ENCODE measurements around the gene DCP2.

DCP2 gene

DNA sequence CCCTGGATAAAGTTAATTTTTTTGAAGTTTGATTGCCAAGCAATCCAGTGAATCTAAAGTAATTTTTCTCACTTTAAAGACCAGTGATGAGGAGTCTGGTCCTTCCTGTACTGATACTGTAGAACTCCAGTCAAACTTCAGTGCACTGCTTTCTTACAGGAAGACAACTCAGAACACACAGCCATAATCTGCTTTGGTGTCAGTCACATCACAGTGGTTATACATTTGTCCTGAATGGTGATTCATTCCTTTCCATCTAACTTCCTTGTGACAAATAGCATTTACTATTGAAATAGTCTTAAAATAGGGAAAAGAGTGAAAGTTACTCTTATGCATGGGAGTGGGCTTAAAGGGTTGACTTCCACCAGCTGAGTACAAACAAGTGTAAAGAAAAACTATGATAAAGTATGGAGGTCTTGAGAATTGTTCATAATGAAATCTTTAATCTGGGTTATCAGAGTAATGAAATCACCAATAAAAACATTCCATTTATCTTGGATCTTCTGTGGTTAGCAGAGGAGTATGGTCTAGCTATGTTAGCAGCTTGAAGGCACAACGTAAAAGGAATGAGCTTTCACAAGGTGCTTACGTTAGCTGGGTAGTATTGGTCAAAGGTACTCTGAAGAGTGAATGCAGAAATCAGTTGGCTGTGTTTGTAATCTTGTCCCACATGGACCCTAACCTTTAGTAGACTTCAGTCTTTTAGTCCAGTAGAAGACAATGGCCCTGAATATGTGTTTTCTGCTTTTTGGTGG lies 41.5 kb downstream of the DCP2 start:
- DNase-seq (ENCODE audit: low read depth in 1 of 2, low spot score in 1 of 2) = no peak

DNA sequence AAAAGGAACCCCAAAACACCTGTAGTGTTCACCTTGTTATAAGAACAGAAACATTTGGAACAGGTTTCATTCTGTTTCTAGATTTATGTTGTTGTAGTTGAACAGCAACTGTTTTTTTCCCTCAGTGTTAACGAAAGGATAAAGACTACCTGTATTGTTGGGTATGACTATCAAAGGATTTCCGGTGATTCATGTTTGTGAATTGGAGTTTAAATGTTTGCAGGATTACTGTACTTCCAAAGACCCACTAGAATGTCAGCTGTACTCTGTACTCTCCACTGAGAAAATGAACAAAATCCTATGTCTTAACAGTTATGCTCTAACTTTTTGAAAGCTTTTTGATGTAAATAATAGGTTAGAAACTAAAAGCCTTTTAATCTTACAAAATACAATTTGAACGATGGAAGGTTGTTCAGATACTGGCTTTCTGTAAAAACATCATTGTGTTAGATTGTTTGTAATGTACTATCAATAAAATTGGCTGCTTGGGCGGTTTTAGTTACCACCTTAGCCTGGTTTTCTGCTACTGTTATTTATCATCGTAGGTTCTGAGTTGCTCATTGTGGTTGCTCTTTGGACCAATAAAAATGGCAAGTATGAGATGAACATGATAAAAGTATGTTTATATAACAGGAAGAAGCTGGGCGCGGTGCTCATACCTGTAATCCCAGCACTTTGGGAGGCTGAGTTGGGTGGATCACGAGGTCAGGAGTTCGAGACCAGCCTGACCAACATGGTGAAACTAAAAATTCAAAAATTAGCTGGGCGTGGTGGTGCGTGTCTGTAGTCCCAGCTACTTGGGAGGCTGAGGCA lies 44.1 kb downstream of the DCP2 start:
- no peak for DNase-seq (ENCODE audit: low read depth in 1 of 2, low spot score in 1 of 2)

DNA sequence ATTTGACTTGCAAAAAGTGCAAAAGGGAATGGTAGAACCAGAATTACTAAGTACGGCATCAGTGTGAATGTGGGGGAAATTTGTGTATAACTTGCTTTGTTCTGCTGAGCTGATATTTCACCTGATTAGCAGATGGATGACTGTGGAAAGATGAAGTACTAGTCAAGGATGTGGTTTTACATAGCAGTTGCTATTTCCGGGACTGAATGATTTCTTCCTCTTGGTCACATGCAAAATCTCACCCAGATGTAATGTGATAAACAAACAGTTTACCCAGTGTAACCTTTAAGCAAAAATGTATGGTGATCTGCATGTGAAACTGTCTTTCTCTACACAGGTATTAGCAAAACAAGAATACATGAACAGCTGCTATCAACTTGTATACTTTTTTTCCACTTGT lies 46.1 kb downstream of the DCP2 start:
- DNase-seq (ENCODE audit: low read depth in 1 of 2, low spot score in 1 of 2) = no peak

DNA sequence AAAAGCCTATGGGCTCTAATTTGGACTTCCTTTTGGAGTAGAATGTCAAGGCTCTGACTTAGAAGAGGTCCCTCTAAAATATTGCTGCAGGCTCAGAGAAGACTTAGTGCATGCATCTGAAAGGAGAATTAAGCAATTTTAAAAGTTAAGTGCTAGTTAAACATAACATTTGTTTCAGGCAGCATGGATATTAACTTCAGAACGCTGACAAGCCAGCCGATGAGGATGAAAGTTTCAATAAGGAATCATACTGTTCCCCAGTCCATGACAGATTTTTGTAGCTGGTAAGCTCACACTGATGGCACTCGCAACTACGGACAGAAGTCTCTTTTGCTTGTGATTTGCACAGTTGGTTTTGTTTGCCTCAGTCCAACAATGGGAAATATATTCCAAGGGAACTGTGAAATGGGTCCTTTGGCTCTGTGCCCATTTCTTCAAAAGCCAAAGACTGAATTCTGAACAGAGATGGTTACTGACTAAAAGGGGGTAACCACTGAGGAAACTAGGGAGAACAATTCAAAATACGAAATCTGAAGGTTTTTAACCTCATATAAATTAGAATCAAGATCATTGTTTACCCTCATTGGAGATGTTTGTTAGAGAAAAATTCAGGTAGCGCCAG lies 47.6 kb downstream of the DCP2 start:
- no peak for DNase-seq (ENCODE audit: low read depth in 1 of 2, low spot score in 1 of 2)

DNA sequence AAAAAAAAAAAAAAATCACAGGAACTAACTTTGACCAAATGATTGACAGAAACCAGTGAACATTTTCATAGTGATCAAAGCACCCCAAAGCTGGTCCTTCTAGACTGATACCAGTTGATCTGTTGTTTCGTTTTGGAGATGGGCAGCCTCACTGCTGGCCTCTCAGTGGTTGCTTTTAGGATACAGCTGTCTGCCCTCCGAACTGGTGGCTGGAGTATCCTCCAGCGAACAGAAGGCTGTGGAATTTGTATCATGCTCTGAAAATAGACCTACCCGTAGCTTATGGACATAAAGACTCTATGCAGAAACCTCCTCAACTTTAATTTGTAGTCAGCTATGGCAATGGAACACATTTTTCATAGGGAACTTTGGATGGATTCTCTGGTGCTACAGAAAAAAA lies 49.0 kb downstream of the DCP2 start:
- DNase-seq (ENCODE audit: low read depth in 1 of 2, low spot score in 1 of 2) = no peak

DNA sequence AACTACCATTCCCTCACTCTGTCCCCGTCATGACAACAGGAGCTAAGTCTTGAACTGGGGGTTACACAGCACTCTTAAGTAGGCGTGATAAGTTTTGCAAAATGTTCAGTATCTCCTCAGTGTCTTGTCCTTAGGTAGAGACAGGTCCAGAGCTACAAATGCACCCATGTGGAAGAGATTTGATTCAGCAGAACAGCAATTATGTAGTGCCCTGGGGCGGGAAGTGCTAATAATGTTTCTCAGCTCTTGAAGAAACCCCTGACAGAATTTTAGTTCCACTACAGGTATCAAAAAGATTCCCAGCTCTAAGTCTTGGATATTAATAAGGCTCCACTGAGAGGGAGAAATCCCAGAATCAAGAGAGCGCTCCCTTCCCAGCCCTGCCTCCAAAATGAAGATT lies 49.6 kb downstream of the DCP2 start:
- no peak for DNase-seq (ENCODE audit: low read depth in 1 of 2, low spot score in 1 of 2)

DNA sequence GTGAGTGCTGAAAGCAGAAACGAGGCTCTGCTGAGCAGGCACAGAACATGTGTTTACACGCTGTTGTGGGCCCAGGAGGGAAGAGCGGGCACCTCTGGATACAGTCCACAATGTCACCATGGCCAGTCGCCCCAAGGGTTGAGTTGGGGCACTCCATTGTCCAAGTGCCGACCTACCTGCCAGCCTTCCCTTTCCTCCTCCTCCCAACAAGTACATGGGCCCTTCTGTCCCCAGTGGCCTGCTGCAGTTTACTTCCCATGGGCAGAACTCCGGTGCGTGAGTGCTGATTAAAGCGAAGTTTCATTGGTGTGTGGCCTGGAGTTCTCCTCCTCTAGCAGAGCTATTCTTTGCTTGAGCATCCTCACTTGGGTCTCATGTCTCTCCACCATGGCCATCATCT lies 50.4 kb downstream of the DCP2 start:
- no peak for DNase-seq (ENCODE audit: low read depth in 1 of 2, low spot score in 1 of 2)

DNA sequence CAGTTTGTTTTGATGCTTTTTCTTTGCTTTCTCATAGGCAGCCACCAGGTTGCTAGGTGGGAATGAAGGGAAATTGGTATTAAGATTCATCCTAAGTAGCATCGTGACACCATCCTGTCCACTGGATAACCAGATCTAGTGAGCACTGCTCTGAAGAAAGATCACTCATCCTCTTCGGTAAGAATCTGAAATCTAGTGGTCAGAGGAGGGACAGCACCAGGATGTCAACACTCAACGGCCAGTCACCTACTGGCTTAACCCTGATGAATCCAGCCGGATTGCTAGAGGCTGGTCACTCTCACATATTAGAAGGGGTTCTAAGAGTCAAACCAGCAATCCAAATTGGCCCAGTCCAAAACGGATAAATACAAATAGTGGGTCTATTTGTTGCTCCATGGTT lies 50.8 kb downstream of the DCP2 start:
- DNase-seq (ENCODE audit: low read depth in 1 of 2, low spot score in 1 of 2) = no peak

DNA sequence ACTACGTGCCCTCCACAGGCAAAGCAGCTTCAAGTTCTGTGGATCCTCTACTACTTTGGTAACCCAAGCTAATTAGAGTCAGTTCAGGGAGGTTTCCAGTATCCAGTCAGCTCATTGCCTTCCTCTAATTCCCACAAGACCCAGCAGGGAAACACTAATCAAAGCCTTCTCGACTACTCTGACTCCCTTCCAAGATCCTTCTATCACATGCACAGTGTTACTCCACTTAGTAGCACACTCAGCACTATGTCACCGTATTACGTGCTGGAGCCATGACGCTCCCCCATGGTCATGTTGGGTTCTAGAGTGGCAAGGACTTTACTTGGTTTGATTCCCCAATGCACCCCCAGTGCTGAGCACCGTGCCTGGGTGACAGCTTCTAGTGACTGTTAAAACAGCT lies 53.0 kb downstream of the DCP2 start:
- no peak for DNase-seq (ENCODE audit: low read depth in 1 of 2, low spot score in 1 of 2)

DNA sequence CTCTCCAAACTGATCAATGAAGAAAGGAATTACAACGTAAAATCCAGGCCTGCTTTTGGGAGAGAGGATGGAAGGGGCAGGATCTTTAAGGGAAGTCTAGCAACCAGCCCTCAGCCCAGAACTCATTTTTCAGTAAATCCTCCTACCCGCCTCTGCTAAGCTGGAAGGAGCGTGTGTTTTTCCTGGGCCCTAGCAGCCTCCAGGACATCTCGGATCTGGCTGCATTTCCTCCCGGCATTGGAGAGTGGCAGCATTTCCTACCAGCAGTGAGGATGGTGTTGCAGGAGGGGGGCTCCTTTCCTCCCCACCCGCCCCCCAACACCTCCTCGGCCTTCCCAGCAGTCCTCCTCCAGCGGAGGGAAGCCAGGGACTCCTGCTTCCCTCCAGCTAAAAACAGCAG lies 54.5 kb downstream of the DCP2 start:
- DNase-seq (ENCODE audit: low read depth in 1 of 2, low spot score in 1 of 2) = no peak

DNA sequence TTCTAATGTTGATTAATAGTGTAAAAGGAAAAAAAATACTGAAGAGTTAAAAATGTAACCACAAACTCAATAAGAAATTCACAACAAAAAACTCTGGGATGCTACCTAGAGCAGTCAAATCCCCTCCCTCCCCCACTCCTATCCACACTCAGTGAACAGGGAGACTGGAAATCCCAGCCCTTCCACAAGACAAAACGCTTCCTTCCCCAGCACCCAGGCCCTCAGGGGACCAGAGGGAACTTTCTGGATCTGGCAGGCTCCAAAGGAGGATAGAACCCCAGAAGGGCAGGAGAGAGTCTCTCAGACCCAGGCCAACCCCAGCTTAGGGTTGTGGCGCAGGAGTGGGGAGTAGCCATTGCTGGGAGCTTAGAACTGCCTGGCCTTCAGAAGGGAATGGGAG lies 55.0 kb downstream of the DCP2 start:
- DNase-seq (ENCODE audit: low read depth in 1 of 2, low spot score in 1 of 2) = no peak

DNA sequence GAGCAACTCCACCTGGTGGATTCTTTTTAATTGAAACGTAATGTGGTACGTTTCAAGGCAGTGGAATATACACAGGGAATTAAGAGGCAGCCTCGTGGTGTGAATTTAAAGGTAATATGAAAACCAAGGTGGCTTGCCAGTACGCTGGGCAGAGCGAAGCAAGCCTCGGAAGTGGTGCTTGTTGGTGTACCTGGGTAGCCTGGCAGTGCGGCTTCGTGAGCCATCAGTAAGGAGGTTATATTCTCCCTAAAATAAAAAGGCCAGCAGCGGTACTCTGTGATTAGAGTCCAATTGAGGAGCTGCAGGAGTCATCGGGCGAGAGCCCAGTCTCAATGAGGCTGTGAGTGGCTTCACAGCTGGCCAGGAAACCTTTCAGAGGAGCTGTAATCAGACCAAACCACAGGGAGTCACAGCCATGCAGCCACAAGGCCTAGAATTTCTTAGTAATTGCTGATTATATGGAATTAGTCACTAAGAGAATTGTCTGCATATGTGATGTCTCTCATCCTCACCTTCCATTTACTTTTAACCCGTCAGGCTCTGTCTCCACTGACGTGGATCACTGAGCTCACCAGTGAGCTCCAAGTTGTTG lies 57.7 kb downstream of the DCP2 start:
- no peak for DNase-seq (ENCODE audit: low read depth in 1 of 2, low spot score in 1 of 2)

DNA sequence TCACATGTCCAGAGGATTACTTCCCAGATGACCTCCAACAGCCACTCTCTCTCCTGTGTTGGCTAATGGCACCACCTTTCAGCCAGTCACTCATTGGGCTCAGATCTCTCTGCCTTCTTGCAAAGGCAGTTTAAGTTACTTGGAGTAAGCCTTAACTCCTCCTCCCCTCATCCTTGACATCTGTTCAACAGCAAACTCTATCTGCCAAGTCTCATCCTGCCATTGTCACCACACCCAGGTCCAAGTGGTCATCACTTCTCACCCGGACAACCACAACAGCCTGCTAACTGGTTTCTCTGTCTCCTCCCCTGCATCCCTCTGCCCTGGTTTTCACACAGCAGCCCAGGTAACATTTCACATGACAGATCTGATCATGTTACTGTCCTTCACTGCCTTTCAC lies 58.5 kb downstream of the DCP2 start:
- no peak for DNase-seq (ENCODE audit: low read depth in 1 of 2, low spot score in 1 of 2)

DNA sequence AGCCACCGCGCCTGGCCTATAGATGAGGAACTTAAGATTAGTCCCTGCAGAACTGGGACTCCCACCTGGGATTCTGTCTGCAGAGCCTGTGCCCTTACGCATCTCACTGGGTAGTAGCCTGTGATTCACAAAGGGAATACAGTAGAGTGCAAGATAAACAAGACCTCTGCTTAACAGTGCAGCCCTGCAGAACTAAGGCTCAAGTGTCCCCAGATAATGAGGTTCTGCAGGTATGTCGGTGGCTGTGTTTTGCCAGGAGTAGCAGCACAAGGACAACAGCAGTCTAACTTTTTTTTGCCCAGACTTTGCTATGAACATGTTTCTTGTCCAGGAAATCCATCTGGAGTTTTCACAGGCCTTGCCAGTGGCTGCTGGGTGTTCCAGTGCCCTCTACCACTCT lies 59.7 kb downstream of the DCP2 start:
- no peak for DNase-seq (ENCODE audit: low read depth in 1 of 2, low spot score in 1 of 2)

DNA sequence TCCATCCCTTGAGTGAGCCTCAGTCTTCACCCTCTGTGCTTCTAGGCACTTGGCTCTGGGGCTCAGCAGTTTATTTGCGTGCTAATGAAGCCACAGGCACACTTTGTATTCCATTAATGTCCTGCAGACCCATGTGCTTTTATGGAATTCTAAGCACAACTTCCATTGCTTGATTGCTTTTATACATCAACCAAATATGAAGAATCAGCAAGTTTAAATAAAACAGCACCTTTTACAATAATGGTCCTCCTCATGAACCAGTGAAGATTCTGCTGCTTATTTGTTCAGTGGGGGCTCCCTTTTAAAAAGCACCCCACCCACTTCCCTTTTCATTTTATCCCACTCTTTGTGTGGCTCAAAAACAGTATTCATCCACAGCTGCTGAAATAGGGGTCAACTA lies 60.2 kb downstream of the DCP2 start:
- no peak for DNase-seq (ENCODE audit: low read depth in 1 of 2, low spot score in 1 of 2)

DNA sequence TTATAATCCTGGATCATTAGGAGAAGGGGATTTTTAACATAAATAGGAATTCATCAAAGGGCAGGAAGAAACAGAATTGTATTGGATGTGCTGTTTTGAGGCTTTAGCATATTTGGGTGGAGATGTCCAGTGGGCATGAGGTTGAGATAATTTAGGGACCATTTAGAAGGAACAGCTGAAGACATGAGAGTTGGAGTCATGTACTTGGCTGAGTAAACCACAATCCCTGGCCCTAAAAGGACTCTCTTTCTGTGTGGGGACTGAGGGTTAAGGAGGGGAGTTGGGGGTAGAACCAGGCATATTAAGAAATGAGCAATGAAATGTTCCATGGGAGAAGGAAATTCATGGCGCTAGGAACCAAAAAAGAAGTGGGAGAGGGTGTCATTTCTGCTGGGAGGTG lies 61.5 kb downstream of the DCP2 start:
- no peak for DNase-seq (ENCODE audit: low read depth in 1 of 2, low spot score in 1 of 2)

DNA sequence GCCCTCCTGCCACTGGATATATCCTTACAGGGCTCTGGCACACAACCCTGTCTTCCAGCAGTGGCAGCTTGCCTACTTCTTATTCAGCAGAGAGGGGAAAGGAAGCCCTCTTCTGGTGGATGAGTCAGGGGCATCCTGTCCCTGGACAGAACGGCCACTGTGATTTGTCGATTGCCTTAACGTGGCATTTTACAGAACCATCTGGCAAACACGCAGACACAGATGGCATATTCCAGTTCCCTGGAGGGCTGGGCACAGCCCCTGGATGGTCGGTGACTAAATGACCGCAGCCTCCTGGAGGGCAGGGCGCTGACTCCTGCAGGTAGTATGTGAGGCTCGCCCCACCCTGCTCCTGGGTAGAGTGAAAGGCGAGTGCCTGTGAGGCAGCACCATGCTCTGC lies 62.1 kb downstream of the DCP2 start:
- DNase-seq (ENCODE audit: low read depth in 1 of 2, low spot score in 1 of 2) = no peak

DNA sequence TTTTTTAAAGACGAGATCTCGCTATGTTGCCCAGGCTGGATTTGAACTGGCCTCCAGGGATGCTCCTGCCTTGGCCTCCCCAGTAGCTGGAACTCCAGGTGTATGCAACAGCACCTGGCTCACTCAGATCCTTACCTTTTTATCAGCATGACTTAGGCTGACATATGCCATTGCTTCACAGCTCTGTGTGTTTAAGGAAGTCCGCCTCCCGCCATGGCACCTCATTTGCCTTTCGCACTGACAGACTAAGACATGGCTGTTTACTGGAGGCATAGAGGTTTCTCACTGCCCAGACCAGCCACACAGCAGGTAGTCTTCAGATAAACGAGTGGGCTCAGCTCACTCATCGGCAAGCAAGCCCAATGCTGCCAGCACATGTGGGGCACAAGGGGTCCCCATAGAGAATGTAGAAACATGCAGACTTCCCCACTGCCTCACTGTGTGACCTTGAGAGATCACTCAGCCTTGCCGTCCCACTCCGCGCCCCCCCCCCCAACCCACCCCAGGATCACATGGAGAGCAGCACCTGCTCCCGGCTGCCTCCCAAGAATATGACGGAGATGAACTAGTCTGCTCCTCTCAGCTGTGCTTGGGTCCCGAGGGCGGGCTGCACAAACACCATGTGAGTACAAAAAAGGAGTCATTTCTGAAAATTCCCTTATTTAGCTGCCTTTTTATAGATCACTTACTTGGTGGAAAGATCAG lies 62.8 kb downstream of the DCP2 start:
- no peak for DNase-seq (ENCODE audit: low read depth in 1 of 2, low spot score in 1 of 2)

DNA sequence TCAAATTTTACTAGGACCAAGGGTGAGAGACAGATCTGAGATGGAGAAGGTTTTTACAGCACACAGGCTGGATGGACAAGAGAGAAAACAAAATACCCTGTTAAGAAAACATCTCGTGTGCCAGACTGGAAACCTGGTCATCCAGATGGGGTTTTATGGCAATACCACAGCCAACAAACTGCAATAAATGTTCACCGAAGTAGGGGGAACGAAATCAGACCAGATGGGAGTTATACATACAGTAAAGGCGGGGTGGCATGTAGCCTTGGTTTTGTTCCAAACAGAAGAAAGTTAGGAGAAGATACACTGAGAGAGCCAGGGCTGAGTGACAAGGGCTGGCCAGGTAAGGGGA lies 63.3 kb downstream of the DCP2 start:
- no peak for DNase-seq (ENCODE audit: low read depth in 1 of 2, low spot score in 1 of 2)

DNA sequence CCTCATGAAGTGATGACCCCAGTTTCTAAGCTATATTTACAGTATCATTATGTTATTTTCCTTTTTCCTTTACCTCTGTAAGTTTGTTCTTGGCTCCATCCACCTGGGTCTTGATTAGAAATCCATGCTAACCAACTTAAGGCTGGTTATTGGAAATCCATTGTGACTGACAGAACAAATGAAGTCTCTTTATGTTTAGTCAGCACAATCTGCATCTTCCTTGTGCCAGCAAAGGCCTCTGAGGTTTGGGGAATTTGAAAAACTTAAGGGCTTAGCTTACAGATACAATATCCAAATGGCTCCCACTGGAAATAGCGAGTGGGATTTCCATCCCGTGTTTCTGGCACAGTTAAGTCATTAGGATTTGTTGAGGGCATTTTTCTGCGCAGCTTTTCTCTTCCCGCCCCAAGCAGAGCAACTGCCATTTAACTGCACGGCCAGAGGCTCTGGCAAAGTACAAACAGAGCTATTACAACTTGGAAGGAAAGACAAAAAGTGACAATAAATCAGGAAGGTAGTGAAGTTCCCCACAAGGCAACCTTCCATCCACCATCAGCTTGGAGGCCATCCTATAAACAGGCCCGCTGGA lies 64.2 kb downstream of the DCP2 start:
- DNase-seq (ENCODE audit: low read depth in 1 of 2, low spot score in 1 of 2) = no peak

Measured in activated T-helper 1 cell treated with anti-CD3 and anti-CD28 coated beads, Interleukin-2, amount 50 U/mL, for 16 hours (primary cell).